Stimulated activated CD8-positive, alpha-beta memory T cell treated with anti-CD3 and anti-CD28 coated beads, Interleukin-2, amount 100 ng/mL, for 48 hours (primary cell): ENCODE data around the gene PAFAH2.

ENCODE experiments used
- DNase-seq, 2 donors: peaks; one replicate each; pipeline ENCODE4 v3.0.0-alpha.2; 2020; ENCODE audit warnings: low read depth in 2 of 2

PAFAH2 gene

GRCh38 chr1:26031611-26032220, 33.9 kb upstream of the PAFAH2 start:
- no peak for DNase-seq

GRCh38 chr1:26031196-26031595, 33.3 kb upstream of the PAFAH2 start:
- no peak for DNase-seq

- DNase-seq, result no peak
Measured at GRCh38 chr1:26029864-26030481, 32.1 kb upstream of the PAFAH2 start.

GRCh38 chr1:26029054-26029863, 31.4 kb upstream of the PAFAH2 start:
- DNase-seq, result no peak

GRCh38 chr1:26028490-26028980, 30.7 kb upstream of the PAFAH2 start:
- DNase-seq, result no peak

GRCh38 chr1:26027716-26028489, 30.0 kb upstream of the PAFAH2 start:
- DNase-seq, result no peak

- no peak for DNase-seq
Measured at GRCh38 chr1:26025517-26025916, 27.7 kb upstream of the PAFAH2 start.

GRCh38 chr1:26025060-26025459, 27.2 kb upstream of the PAFAH2 start:
- DNase-seq, result no peak

GRCh38 chr1:26023826-26024225, 26.0 kb upstream of the PAFAH2 start:
- no peak for DNase-seq

GRCh38 chr1:26023009-26023408, 25.1 kb upstream of the PAFAH2 start:
- no peak for DNase-seq

GRCh38 chr1:26022404-26022779, 24.5 kb upstream of the PAFAH2 start:
- no peak for DNase-seq

GRCh38 chr1:26021647-26022403, 24.0 kb upstream of the PAFAH2 start, which contains the start of gene EXTL1:
Gene EXTL1, plus strand, starts transcription at chr1:26021775. Its CDS starts 872 bp downstream, at chr1:26022647.
- no peak for DNase-seq

- DNase-seq, result no peak
Measured at GRCh38 chr1:26020941-26021646, 23.2 kb upstream of the PAFAH2 start.

GRCh38 chr1:26020330-26020768, 22.5 kb upstream of the PAFAH2 start:
- no peak for DNase-seq

- DNase-seq, result no peak
Measured at GRCh38 chr1:26019641-26020315, 21.9 kb upstream of the PAFAH2 start.

- DNase-seq, result no peak
Measured at GRCh38 chr1:26017606-26018005, 19.7 kb upstream of the PAFAH2 start.

- DNase-seq, result no peak
Measured at GRCh38 chr1:26016953-26017545, 19.2 kb upstream of the PAFAH2 start.

GRCh38 chr1:26016258-26016952, 18.5 kb upstream of the PAFAH2 start:
- DNase-seq, result no peak

- no peak for DNase-seq
Measured at GRCh38 chr1:26015358-26015757, 17.5 kb upstream of the PAFAH2 start.
